ENCODE results near the gene MIF.

GRCh38 chr22:23877566-23877965, 16.6 kb upstream of the MIF start:
- TF ChIP-seq CTCF (IDR thresholded peaks at IDR 0.05) (no peak), POLR2A (IDR thresholded peaks at IDR 0.05) (no peak)
